Urothelium cell line (cell line): ENCODE results near the gene ADCY7.

ENCODE experiments used
- DNase-seq: peaks from one replicate; pipeline ENCODE4 v3.0.0; 2011; ENCODE audit warnings: low spot score, mixed read lengths
- FAIRE-seq: peaks from 2 replicates; lab custom pipeline; 2011; peaks lifted over from hg19 to GRCh38; lab: Jason Lieb, UNC

Gene ADCY7

GRCh38 chr16:50265716-50266336 lies 525 bp upstream of the ADCY7 start:
- no peak for DNase-seq
- no peak for FAIRE-seq

GRCh38 chr16:50267151-50267631 lies 840 bp downstream of the ADCY7 start:
- FAIRE-seq (no peak), DNase-seq (no peak)

DNA sequence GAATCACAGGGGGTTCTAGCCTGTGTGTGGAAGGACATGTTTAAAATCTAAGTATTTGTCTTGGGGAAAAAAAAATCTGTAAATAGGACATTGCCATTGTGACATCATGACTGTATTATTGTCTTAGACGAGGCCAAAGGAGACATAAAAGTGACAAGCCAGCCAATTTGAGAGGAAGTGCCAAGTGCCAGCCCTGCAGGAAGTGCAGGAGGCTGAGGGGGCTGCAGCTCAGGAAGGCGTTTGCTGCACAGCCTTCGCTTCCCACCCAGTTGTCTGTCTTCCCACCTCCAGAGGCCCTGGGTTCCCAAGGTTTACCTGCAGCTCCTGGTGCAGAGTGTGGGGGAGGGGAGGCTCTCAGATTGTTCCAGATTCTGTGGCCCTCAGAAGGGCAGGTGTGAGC lies 1.3 kb downstream of the ADCY7 start:
- DNase-seq (no peak), FAIRE-seq (no peak)

GRCh38 chr16:50268352-50268751 lies 2.0 kb downstream of the ADCY7 start:
- FAIRE-seq, result no peak
- no peak for DNase-seq

DNA sequence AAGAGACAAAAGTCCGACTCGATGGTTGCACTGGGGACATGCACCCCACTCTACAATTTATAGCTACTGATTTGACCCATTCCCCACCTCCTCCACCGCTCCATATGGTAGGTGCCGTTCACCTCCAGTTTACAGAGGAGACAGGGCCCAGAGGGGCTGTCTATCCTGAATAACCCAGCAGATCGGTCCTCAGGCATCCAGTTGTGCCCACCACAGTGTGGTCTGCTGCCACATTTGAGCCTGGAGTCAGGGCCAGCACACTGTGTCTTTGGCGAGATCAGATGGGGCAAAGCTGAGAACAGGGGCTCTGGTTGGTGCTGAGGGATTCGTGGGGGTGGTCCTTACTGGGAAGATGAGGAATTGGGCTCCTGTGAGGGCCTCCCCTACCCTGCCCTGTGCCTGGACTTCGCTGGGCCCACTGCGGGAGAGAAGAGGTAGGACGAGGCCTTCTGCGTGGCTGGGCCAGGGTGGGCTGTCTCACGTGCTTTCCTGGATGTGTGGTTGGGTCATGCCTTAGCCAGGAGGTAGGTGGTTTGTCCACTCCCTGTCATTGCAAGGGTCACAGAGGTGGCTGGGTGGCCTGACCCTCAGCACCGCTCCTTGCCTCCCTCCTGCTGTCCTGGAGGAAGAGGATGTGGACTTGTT lies 2.8 kb downstream of the ADCY7 start:
- FAIRE-seq, result no peak
- DNase-seq, result no peak

- FAIRE-seq (no peak), DNase-seq (no peak)
These were observed 3.6 kb downstream of the ADCY7 start for GRCh38 chr16:50269769-50270509.

DNA sequence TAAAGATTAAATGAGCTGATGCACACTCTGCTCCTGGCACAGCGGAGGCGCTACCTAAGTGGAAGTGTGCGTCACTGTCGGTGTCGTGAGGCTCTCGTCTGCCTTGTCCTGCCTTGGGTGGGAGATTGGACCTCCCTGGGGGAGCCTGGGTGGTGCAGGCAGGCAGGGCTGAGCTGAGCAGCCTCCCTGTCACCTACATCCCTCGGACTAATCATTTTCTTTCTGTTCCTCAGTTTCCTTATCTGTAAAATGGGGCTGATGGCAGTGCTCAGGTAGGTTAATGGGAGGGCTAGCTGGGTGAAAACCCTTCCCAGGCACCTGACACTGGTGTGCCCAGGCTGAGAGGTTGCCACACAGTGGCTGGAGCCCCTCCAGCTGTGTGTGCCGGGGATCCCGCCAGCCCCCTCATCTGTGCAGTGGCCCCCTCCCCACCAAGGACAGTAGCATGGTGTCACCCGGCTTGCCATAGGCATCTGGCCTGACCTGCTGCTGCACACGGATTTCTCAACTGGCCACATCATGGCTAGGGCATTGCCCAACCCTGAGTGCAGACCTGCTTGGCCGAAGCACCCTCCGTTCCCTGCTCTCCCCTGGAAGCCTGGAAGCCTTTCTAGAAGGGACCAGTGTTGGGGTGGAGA lies 4.3 kb downstream of the ADCY7 start:
- FAIRE-seq, result no peak
- DNase-seq, result no peak

DNA sequence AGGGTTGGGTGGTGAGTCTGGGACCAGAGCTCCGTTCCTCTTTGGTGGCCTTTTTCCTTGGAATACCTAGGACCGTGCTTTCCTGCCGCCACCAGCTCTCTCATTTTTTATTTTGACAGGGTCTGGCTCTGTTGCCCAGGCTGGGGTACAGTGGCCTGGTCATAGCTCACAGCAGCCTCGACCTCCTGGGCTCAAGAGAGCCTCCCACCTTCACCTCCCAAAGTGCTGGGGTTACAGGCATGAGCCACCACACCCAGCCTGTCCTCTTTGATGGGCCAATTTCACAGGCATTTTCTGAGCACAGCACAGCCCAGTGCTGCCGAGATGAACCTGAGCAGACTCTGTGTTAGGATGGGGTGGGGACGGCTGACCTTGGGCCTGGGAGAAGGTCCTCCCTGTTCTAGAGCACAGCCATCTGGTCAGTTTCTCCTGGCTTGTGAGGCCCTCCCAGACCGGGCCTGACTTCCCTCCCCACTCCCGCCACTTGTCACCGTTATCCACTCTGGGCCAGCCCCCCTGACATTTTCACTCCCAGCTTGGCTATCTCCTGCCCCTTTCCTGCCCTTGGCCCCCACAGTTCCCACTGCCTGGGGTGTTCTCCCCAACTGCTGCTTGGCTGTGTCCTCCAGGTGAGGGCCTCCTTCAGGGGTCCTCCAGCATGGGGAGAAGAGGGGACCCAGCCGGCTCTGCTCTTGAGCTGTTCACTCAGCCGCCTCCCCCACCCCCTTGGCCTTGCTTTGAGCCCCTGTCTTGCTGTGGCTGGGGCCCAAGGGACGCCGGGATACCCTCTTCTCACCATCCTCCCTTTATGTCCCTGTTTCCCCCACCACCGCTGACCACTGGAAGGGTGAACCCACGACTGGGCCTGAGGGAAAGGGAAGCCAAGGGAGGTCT lies 5.0 kb downstream of the ADCY7 start:
- no peak for FAIRE-seq
- no peak for DNase-seq

DNA sequence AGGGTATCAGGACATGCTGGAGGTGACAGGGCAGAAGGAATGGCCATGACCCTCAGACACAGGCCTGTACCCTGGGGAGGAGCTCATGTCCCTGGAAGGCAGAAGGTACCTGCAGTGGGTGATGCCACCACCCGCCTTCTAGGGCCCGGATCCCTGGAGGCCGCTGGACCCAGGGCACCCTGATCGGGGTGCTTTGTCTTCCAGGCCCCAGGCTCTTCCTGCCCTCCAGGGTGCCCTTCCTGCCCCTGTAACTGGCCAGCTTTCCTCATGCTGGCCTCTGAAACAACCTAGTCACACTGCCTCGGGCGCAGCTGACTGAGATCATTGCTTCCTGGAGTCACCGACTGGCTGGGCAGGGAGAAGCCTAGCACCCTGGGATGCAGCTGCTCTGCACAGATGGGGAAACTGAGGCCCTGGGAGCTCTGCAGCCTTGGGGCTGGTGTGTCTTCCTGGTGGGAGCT lies 5.8 kb downstream of the ADCY7 start:
- FAIRE-seq (no peak), DNase-seq (no peak)

DNA sequence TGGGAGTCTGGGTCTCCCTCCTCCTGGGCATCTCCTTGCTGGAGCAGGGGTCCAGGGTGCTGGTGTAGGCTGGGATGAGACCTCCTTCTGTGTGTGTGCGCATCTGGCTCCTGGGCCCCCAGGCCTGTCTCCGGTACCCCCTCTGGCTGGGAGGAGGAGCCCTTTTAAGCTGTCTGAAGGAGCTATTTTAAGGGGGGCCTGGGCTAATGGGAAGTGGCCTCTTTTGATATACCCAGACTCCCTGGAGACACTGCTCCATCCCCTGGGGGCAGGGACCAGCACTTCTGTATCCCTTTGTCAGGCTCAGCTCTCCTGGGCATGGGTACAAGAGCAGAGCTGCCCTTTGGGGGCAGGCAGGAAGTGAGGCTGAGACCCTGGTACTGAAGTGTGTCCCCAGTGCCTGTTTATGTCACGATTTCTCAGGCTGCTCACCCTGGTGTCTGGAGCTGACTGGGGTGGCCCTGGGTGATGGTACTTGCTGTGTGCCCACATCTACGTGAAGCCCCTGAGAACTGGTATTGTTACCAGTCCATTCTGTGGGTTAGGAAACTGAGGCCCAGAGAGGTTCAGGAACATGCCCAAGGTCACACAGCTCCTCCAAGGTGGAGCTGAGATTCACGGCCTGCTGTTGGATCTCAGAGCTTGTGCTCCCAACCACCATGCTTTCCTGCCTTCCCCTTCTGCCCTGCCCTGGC lies 6.5 kb downstream of the ADCY7 start:
- FAIRE-seq (no peak), DNase-seq (no peak)

DNA sequence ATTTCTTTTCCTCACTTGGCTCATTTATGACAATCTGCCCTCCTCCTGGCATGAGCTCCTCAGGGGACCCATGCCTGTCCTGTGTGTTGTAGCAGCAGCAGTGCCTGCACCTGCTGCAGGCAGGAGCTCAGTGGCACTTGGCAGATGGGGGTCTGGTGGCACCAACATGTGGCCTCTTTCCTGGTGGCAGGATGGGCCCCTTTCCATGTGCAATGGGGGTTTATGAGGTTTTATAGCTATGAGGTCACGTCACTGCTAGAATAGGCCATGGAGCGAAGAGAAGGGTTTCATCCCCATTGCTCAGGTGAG lies 7.0 kb downstream of the ADCY7 start:
- DNase-seq (no peak), FAIRE-seq (no peak)

GRCh38 chr16:50273888-50274325 lies 7.6 kb downstream of the ADCY7 start:
- FAIRE-seq, result no peak
- no peak for DNase-seq

DNA sequence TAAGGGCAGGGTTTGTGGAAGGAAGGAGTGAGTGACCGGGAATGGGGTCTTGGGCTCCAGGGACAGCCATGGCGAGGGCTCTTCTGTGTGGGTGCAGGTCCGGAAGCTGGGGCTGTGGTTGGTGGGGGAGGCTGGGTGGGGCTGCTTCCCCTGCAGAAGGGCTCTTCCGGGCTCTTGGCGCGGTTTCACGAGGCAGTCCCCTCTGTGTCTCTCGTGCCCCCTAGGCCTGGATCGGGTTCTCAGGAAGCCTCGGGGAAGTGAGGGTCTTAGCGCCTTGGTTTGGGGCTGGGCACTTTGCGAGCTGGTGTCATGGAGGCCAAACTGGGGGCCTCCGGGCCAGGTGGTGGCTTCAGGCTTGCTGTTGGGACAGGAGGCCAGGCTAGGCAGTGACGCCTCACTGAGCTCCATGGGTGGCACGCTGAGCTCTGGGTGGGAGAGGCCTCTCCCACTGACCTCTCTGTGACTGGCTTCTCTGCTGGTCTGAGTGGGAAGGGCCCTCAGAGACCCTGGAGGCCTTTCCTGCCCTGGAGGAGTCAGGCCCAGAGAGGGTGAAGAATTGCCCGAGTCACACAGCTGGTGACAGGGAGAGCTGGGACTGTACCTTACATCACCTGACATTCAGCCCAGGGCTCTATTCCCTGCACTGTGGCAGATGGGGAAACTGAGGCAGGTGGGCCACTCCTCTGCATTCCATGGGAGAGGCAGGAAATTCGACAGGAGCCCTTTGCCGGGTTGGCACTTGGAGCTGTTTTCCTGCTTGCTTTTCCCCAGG lies 8.2 kb downstream of the ADCY7 start:
- FAIRE-seq, result no peak
- no peak for DNase-seq

GRCh38 chr16:50275098-50275415 lies 8.7 kb downstream of the ADCY7 start:
- no peak for FAIRE-seq
- DNase-seq, result no peak

- DNase-seq (no peak), FAIRE-seq (no peak)
These were observed 9.3 kb downstream of the ADCY7 start for GRCh38 chr16:50275428-50276325.

DNA sequence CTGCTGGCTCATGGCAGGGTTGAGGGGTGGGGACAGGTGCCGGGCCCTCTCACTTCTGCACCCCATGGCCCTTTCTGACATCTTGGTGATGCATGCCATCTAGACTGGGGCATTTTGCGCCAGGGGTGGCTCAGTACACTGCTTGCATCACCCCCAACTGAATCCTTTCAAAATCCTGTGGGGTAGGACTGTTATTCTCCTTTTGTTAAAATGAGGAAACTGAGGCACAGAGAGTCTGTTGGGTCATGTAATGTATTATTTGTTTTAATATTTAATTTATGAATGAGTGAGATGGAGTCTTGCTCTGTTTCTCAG lies 9.9 kb downstream of the ADCY7 start:
- DNase-seq (no peak), FAIRE-seq (no peak)

DNA sequence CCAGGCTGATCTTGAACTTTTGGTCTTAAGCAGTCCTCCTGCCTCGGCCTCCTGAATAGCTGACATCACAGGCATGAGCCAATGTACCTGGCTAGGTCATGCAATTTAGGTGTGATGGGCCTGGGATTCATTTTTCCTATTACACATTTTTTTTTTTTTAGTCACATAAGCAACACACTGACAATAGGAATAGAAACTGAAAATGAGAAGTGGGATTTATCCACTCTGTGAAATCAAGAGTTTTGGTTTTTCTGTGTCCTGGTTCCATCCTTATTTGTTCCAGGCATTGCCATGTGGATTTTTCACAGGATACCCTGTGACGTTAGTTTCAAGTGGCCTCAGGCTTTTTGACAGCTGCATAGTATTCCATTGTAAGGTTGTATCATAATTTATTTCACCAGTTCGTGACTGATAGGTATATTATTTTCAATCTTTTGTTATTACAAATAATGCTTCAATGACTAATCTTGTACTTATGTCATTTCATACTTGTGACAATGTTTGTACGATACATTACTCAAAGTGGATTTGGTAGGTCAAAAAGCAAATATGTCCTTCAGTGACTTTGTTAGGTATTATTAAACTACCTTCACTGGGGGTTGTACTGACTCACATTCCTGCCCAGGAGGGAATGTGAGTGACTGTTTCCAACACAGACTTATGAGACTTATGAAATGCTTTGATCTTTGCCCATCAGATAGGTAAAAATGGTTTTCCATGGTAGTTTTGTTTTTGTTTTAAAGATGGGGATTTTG lies 10.6 kb downstream of the ADCY7 start:
- DNase-seq, result no peak

DNA sequence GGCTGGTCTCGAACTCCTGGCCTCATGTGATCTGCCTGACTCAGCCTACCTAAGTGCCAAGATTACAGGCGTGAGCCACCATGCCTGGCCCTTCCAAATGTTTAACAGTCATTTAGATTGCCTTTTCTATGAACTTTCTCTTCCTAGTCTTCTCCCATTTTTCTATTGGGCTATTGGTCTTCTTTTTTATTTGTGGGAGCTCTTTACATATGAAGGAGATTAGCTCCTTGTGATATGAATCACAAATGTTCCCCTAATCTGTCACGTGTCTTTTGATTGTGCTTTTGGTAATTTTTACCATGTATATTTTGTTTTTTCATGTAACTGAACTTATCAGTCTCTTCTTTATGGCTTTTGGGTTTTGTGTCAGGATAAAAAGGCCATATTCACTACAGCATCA lies 11.9 kb downstream of the ADCY7 start:
- FAIRE-seq (no peak), DNase-seq (no peak)

More for the DNA sequence above, 10.6 kb downstream of the ADCY7 start:
- FAIRE-seq, result no peak
